BLaER1 treated with 17β-estradiol and CSF1 and Interleukin-3, amounts not matched to agents 10 nM and 100 nM (cell line): ENCODE measurements around the gene MEGF6.
A peak's percentile ranks its signal among the peaks of the same experiment; 100 is the strongest.

Source experiments
- H3K27ac ChIP-seq, 11 experiments: shearing (Covaris generic); formaldehyde crosslinking; 2 replicates each; pipeline ENCODE4 v1.8.1; 2022
- H3K27me3 ChIP-seq, 11 experiments: shearing (Covaris generic); formaldehyde crosslinking; 2 replicates each; pipeline ENCODE4 v1.8.1; 2022
- H3K36me3 ChIP-seq, 11 experiments: shearing (Covaris generic); formaldehyde crosslinking; 2 replicates each; pipeline ENCODE4 v1.8.1; 2022
- H3K4me1 ChIP-seq, 10 experiments: shearing (Covaris generic); formaldehyde crosslinking; 2 replicates each; pipeline ENCODE4 v1.8.1; 2022
- H3K4me2 ChIP-seq, 11 experiments: shearing (Covaris generic); formaldehyde crosslinking; 2 replicates each; pipeline ENCODE4 v1.8.1; 2022
- H3K4me3 ChIP-seq, 10 experiments: shearing (Covaris generic); formaldehyde crosslinking; 2 replicates each; pipeline ENCODE4 v1.8.1; 2022
- H3K9ac ChIP-seq, 11 experiments: shearing (Covaris generic); formaldehyde crosslinking; 2 replicates each; pipeline ENCODE4 v1.8.1; 2022
- H3K9me3 ChIP-seq, 11 experiments: shearing (Covaris generic); formaldehyde crosslinking; replicated peaks in 1 of 11; 2 replicates each; pipeline ENCODE4 v1.8.1; 2022
- H4K20me1 ChIP-seq, 11 experiments: shearing (Covaris generic); formaldehyde crosslinking; 2 replicates each; pipeline ENCODE4 v1.8.1; 2022
- Cebpa-rat ChIP-seq, 11 experiments: shearing (Covaris generic); IDR thresholded peaks; 2 replicates each; pipeline ENCODE4 v1.8.1; 2022

Gene MEGF6

GRCh38 chr1:3570066-3570986 lies 41.0 kb downstream of the MEGF6 start:
- H4K20me1 ChIP-seq, result peaks cover 0 to 98% (median 89%) of the 10 kb centered on the region in 11 experiments; a peak in 18 of 22 replicates
- peaks cover 0 to 15% (median 0%) of the 10 kb centered on the region in 11 experiments; a peak in 4 of 22 replicates for H3K27me3 ChIP-seq
- peaks cover 2 to 7% (median 5%) of the 10 kb centered on the region in 11 experiments; a peak in 17 of 22 replicates for H3K9me3 ChIP-seq
- peak overlapping the region in 10 of 11 experiments; percentile 7 to 45 (median 22); a peak in 7 of 22 replicates for H3K9ac ChIP-seq
- H3K27ac ChIP-seq, result no peak overlapping the region
- peaks cover 6 to 30% (median 22%) of the 10 kb centered on the region in 10 experiments; a peak in 19 of 20 replicates for H3K4me1 ChIP-seq
- H3K36me3 ChIP-seq, result peaks cover 0 to 51% (median 29%) of the 10 kb centered on the region in 11 experiments; a peak in 16 of 22 replicates
- H3K4me2 ChIP-seq, result peak overlapping the region; percentile 29 to 85 (median 75)
- no peak overlapping the region for H3K4me3 ChIP-seq
- TF ChIP-seq Cebpa-rat (IDR thresholded peaks at IDR 0.05), result no peak

GRCh38 chr1:3569436-3569835 lies 41.9 kb downstream of the MEGF6 start:
- no peak overlapping the region for H3K4me3 ChIP-seq
- H3K36me3 ChIP-seq, result peaks cover 0 to 43% (median 22%) of the 10 kb centered on the region in 11 experiments; a peak in 16 of 22 replicates
- H3K27ac ChIP-seq, result no peak overlapping the region
- peaks cover 6 to 30% (median 22%) of the 10 kb centered on the region in 10 experiments; a peak in 19 of 20 replicates for H3K4me1 ChIP-seq
- no peaks in the 10 kb centered on the region for H3K9me3 ChIP-seq
- no peak for TF ChIP-seq Cebpa-rat (IDR thresholded peaks at IDR 0.05)
- H3K27me3 ChIP-seq, result peaks cover 0 to 9% (median 0%) of the 10 kb centered on the region in 11 experiments; a peak in 2 of 22 replicates
- H3K4me2 ChIP-seq, result peak overlapping the region in 4 of 11 experiments; percentile 64 to 81 (median 78); a peak in 6 of 22 replicates
- peak overlapping the region in 2 of 11 experiments; percentile 24; a peak in 2 of 22 replicates for H3K9ac ChIP-seq
- peaks cover 0 to 99% (median 97%) of the 10 kb centered on the region in 11 experiments; a peak in 18 of 22 replicates for H4K20me1 ChIP-seq

GRCh38 chr1:3568815-3569435 lies 42.4 kb downstream of the MEGF6 start:
- Histone ChIP-seq H3K4me2 (0 out of 22 replicates have a peak overlapping the region, but pooled peaks of 1 of the 11 experiments have one; percentile 81), H4K20me1 (peaks cover 0 to 98% (median 97%) of the 10 kb centered on the region in 11 experiments; a peak in 18 of 22 replicates), H3K36me3 (peaks cover 0 to 39% (median 21%) of the 10 kb centered on the region in 11 experiments; a peak in 16 of 22 replicates), H3K27ac (no peak overlapping the region), H3K4me3 (no peak overlapping the region), H3K9ac (no peak overlapping the region), H3K9me3 (no peaks in the 10 kb centered on the region), H3K4me1 (peaks cover 6 to 29% (median 22%) of the 10 kb centered on the region in 10 experiments; a peak in 19 of 20 replicates), H3K27me3 (peaks cover 0 to 9% (median 0%) of the 10 kb centered on the region in 11 experiments; a peak in 2 of 22 replicates)
- TF ChIP-seq Cebpa-rat (IDR thresholded peaks at IDR 0.05), result no peak

GRCh38 chr1:3566951-3567804 lies 44.1 kb downstream of the MEGF6 start:
- Histone ChIP-seq H3K27ac (no peak overlapping the region), H3K4me2 (no peak overlapping the region), H3K4me3 (no peak overlapping the region), H3K27me3 (peaks cover 0 to 9% (median 0%) of the 10 kb centered on the region in 11 experiments; a peak in 2 of 22 replicates), H3K9me3 (no peaks in the 10 kb centered on the region), H3K36me3 (peaks cover 0 to 22% (median 10%) of the 10 kb centered on the region in 11 experiments; a peak in 13 of 22 replicates), H3K4me1 (peaks cover 6 to 26% (median 22%) of the 10 kb centered on the region in 10 experiments; a peak in 19 of 20 replicates), H4K20me1 (peaks cover 0 to 98% (median 97%) of the 10 kb centered on the region in 11 experiments; a peak in 18 of 22 replicates), H3K9ac (no peak overlapping the region)
- TF ChIP-seq Cebpa-rat (IDR thresholded peaks at IDR 0.05), result no peak

GRCh38 chr1:3566003-3566885 lies 45.1 kb downstream of the MEGF6 start:
- peaks cover 0 to 13% (median 2%) of the 10 kb centered on the region in 11 experiments; a peak in 9 of 22 replicates for H3K36me3 ChIP-seq

GRCh38 chr1:3564921-3565831 lies 46.1 kb downstream of the MEGF6 start:
- Histone ChIP-seq H3K9me3 (no peaks in the 10 kb centered on the region), H3K4me1 (peaks cover 0 to 9% (median 4%) of the 10 kb centered on the region in 10 experiments; a peak in 17 of 20 replicates), H3K27me3 (0 out of 22 replicates have a peak, but pooled peaks cover 0 to 1% (median 0%) of the 10 kb centered on the region in 11 experiments), H3K36me3 (peaks cover 0 to 10% (median 0%) of the 10 kb centered on the region in 11 experiments; a peak in 2 of 22 replicates), H4K20me1 (peaks cover 0 to 98% (median 96%) of the 10 kb centered on the region in 11 experiments; a peak in 18 of 22 replicates), H3K4me3 (no peak overlapping the region), H3K27ac (no peak overlapping the region), H3K4me2 (no peak overlapping the region), H3K9ac (no peak overlapping the region)
- no peak for TF ChIP-seq Cebpa-rat (IDR thresholded peaks at IDR 0.05)

More at GRCh38 chr1:3566003-3566885, 45.1 kb downstream of the MEGF6 start:
- no peak for TF ChIP-seq Cebpa-rat (IDR thresholded peaks at IDR 0.05)
- Histone ChIP-seq H3K27me3 (peaks cover 0 to 9% (median 0%) of the 10 kb centered on the region in 11 experiments; a peak in 2 of 22 replicates), H3K9ac (no peak overlapping the region; a peak in 1 of 22 replicates), H3K9me3 (no peaks in the 10 kb centered on the region), H3K4me2 (no peak overlapping the region), H3K4me1 (peaks cover 5 to 20% (median 15%) of the 10 kb centered on the region in 10 experiments; a peak in 19 of 20 replicates), H4K20me1 (peaks cover 0 to 98% (median 96%) of the 10 kb centered on the region in 11 experiments; a peak in 18 of 22 replicates), H3K4me3 (no peak overlapping the region), H3K27ac (no peak overlapping the region)
